Measurements from ENCODE around the gene BIRC2. TPM values are rescaled to one million over a fixed set of nuclear protein-coding genes. Genes with fewer than 3 reads are reported as not detected.

BIRC2 gene
- total RNA-seq, 1 experiment from 2014 or later, result 28.2 TPM

DNA sequence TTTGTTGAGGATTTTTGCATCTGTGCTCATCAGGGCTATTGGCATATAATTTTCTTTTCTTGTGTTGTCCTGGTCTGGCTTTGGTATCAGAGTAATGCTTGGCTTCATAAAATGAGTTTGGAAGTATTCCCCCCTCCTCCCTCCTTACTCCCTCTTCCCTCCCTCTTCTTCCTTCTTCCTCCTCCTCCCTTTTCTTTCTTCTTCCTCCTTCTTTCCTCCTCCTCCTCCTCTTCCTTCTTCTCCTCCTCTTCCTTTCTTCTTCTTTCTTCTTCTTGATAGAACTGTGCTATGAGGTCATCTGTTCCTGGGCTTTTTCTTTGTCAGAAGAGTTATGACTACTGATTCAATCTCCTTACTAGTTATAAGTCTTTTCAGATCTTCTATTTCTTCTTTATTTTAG is 10.1 kb downstream of the BIRC2 start:
- Mint-ChIP-seq H3K9me3 (peaks cover 8 to 9% of the 10 kb centered on the region in 2 experiments; a peak in 4 of 5 replicates), H3K27me3 (ENCODE audit: low read depth) (no peaks in the 10 kb centered on the region), H3K36me3 (ENCODE audit: insufficient read depth in 1 of 3, low read depth in 3 of 3) (peaks cover 27 to 58% (median 44%) of the 10 kb centered on the region in 3 experiments), H3K4me1 (no peaks in the 10 kb centered on the region), H3K27ac (no peak overlapping the region), H3K4me3 (no peak overlapping the region)
- Histone ChIP-seq H2AK5ac (ENCODE audit: insufficient read length, low read length) (no peak overlapping the region), H4K8ac (replicated peaks; ENCODE audit: insufficient read length, low read depth, low read length) (no peak overlapping the region), H3K27me3 (ENCODE audit: insufficient read depth, low read length) (no peaks in the 10 kb centered on the region), H3T11ph (ENCODE audit: low read length) (no peak overlapping the region), H2BK5ac (ENCODE audit: insufficient read length, low read length) (no peak overlapping the region), H2AFZ (ENCODE audit: low read length) (no peak overlapping the region), H3K4me1 (ENCODE audit: insufficient read depth, low read length) (no peaks in the 10 kb centered on the region), H2BK20ac (ENCODE audit: low read depth, low read length, poor library complexity, severe bottlenecking) (no peak overlapping the region), H3K56ac (ENCODE audit: insufficient read length, low read depth, low read length) (no peak overlapping the region), H2BK15ac (ENCODE audit: low read depth, low read length) (no peak overlapping the region), H3K79me2 (ENCODE audit: insufficient read depth, low read length) (no peaks in the 10 kb centered on the region; the same call in 1 of the 2 replicates), H2BK12ac (ENCODE audit: insufficient read length, low read depth, low read length) (no peak overlapping the region), H3K18ac (ENCODE audit: insufficient read length, low read depth, low read length) (no peak overlapping the region), H4K91ac (ENCODE audit: insufficient read length, low read depth, low read length) (no peak overlapping the region), H4K5ac (ENCODE audit: insufficient read length, low read depth, low read length) (no peak overlapping the region), H3K4me2 (ENCODE audit: insufficient read depth, insufficient read length, low read length) (no peak overlapping the region), H3K9me3 (ENCODE audit: control insufficient read depth, low read depth, low read length) (no peaks in the 10 kb centered on the region), H2BK120ac (ENCODE audit: low read depth, low read length, poor library complexity, severe bottlenecking) (no peak overlapping the region), H3K27ac (ENCODE audit: insufficient read length, low read depth, low read length) (no peak overlapping the region), H3K14ac (ENCODE audit: insufficient read depth, low read length) (no peak overlapping the region), H3K9ac (ENCODE audit: extremely low read depth, insufficient read length, low read length) (no peak overlapping the region), H4K20me1 (ENCODE audit: control insufficient read depth, insufficient read depth, insufficient read length) (no peaks in the 10 kb centered on the region), H3K79me1 (ENCODE audit: insufficient read depth, low read depth, low read length, poor library complexity, severe bottlenecking) (no peaks in the 10 kb centered on the region), H3K23ac (ENCODE audit: insufficient read length, low read depth, low read length) (no peak overlapping the region), H3K4ac (ENCODE audit: low read depth, low read length) (no peak overlapping the region), H3K23me2 (ENCODE audit: insufficient read length, low read depth, low read length, poor library complexity, severe bottlenecking) (no peaks in the 10 kb centered on the region)
- TF ChIP-seq CTCF (conservative IDR thresholded peaks at IDR 0.05), result no peak
- DNase-seq, result no peak
